CD4-positive, CD25-positive, alpha-beta regulatory T cell (primary cell): Measurements from ENCODE around the gene LYPD8. TPM values are rescaled to one million over a fixed set of nuclear protein-coding genes. Genes with fewer than 3 reads are reported as not detected.

Experiments
- ATAC-seq, 2 donors: fragments of 150-1000 bp; cut with Tn5 transposase; one replicate each; pipeline ENCODE4 v1.10.0; 2021; ENCODE audit warnings: low read depth in 2 of 2, moderate number of reproducible peaks in 2 of 2, moderate library complexity in 1 of 2
- DNase-seq, 3 donors: peaks; one replicate each; pipeline versions ENCODE4 v3.0.0 to v3.0.0-alpha.2; 2012 to 2022; ENCODE audit warnings: mixed read lengths in 1 of 3
- H3K27ac ChIP-seq: one replicate; pipeline ENCODE4 v1.7.0; 2013; ENCODE audit warnings: mild to moderate bottlenecking, low read length; ENCODE audit not compliant: insufficient read depth, poor library complexity, severe bottlenecking
- H3K27me3 ChIP-seq: one replicate; pipeline ENCODE4 v1.7.0; 2013; ENCODE audit warnings: low read length; ENCODE audit not compliant: control insufficient read depth, insufficient read depth
- H3K36me3 ChIP-seq: one replicate; pipeline ENCODE4 v1.7.0; 2013; ENCODE audit warnings: mild to moderate bottlenecking, low read length, moderate library complexity; ENCODE audit not compliant: control insufficient read depth, insufficient read depth
- H3K4me1 ChIP-seq: 2 replicates; pipeline ENCODE4 v1.7.0; 2013; ENCODE audit warnings: mild to moderate bottlenecking, low read length; ENCODE audit not compliant: insufficient read depth, control insufficient read depth, poor library complexity, severe bottlenecking
- H3K4me3 ChIP-seq: one replicate; pipeline ENCODE4 v1.7.0; 2013; ENCODE audit warnings: low read depth, mild to moderate bottlenecking, low read length, moderate library complexity
- H3K9me3 ChIP-seq, 2 experiments: 1 replicate in 1 of 2; 2 replicates in 1 of 2; pipeline ENCODE4 v1.7.0; 2013; ENCODE audit warnings: low read length in 2 of 2, mild to moderate bottlenecking in 1 of 2, moderate library complexity in 1 of 2; ENCODE audit not compliant: control insufficient read depth in 2 of 2
- H3K27ac Mint-ChIP-seq, 3 donors: one replicate each; pipeline ENCODE4 v1.8.0; 2020 to 2022; ENCODE audit warnings: mild to moderate bottlenecking in 3 of 3, mixed read lengths in 3 of 3, moderate library complexity in 2 of 3
- H3K27me3 Mint-ChIP-seq: one replicate; pipeline ENCODE4 v1.8.0; 2022; ENCODE audit warnings: mild to moderate bottlenecking, mixed read lengths
- H3K36me3 Mint-ChIP-seq: one replicate; pipeline ENCODE4 v1.8.0; 2020; ENCODE audit warnings: mixed read lengths
- H3K4me1 Mint-ChIP-seq, 4 donors: one replicate each; pipeline ENCODE4 v1.8.0; 2020 to 2022; ENCODE audit warnings: mixed read lengths in 4 of 4, mild to moderate bottlenecking in 1 of 4
- H3K4me3 Mint-ChIP-seq, 4 donors: one replicate each; pipeline ENCODE4 v1.8.0; 2020 to 2022; ENCODE audit warnings: mild to moderate bottlenecking in 4 of 4, mixed read lengths in 4 of 4, moderate library complexity in 3 of 4
- H3K9me3 Mint-ChIP-seq, 7 donors: one replicate each; pipeline ENCODE4 v1.8.0; 2020 to 2022; ENCODE audit warnings: mixed read lengths in 7 of 7, mild to moderate bottlenecking in 3 of 7, moderate library complexity in 2 of 7
- polyA plus RNA-seq, 4 donors: library from polyadenylated mRNA; unstranded; fragments of 300-500 nt; fragmentation: Illumina TruSeq; gene quantifications; one replicate each; pipeline ENCODE4 v1.2.3, GENCODE V29; 2021
- total RNA-seq: library from RNA; stranded (reverse); gene quantifications from one replicate; pipeline ENCODE4 v1.2.3, GENCODE V29; 2022

The LYPD8 gene
- total and polyA plus RNA-seq, 5 donors from 2014 or later: 0.22 TPM; not detected in 4

- ATAC-seq: no peak
- no peak overlapping the region for H3K27ac Mint-ChIP-seq
- Histone ChIP-seq H3K9me3 (no peaks in the 10 kb centered on the region), H3K4me1 (no peaks in the 10 kb centered on the region), H3K36me3 (no peaks in the 10 kb centered on the region), H3K27me3 (no peaks in the 10 kb centered on the region), H3K27ac (no peak overlapping the region), H3K4me3 (no peak overlapping the region)
- no peaks in the 10 kb centered on the region for H3K4me1 Mint-ChIP-seq
- no peaks in the 10 kb centered on the region for H3K36me3 Mint-ChIP-seq
- H3K27me3 Mint-ChIP-seq: peaks cover 4% of the 10 kb centered on the region
- no peak for DNase-seq
- H3K9me3 Mint-ChIP-seq: peaks cover 0 to 6% (median 2%) of the 10 kb centered on the region in 7 donors
- peak overlapping the region in 1 of 4 donors; percentile 51 for H3K4me3 Mint-ChIP-seq
Measured at GRCh38 chr1:248757784-248758195, 2.2 kb upstream of the LYPD8 start.

- Mint-ChIP-seq H3K36me3 (no peaks in the 10 kb centered on the region), H3K9me3 (peaks cover 0 to 6% (median 2%) of the 10 kb centered on the region in 7 donors)
Measured at GRCh38 chr1:248756636-248757035, 1.1 kb upstream of the LYPD8 start.

GRCh38 chr1:248756151-248756550 is 592 bp upstream of the LYPD8 start:
- Mint-ChIP-seq H3K9me3 (peaks cover 0 to 2% (median under 1%) of the 10 kb centered on the region in 7 donors), H3K27me3 (peaks cover 4% of the 10 kb centered on the region), H3K4me1 (peaks cover 0 to 10% (median 3%) of the 10 kb centered on the region in 4 donors), H3K27ac (no peak overlapping the region), H3K36me3 (no peaks in the 10 kb centered on the region), H3K4me3 (no peak overlapping the region)
- no peak for DNase-seq
- no peak for ATAC-seq
- no peaks in the 10 kb centered on the region for H3K4me1 ChIP-seq
- no peak overlapping the region for H3K4me3 ChIP-seq
- no peaks in the 10 kb centered on the region for H3K36me3 ChIP-seq
- no peak overlapping the region for H3K27ac ChIP-seq
- H3K27me3 ChIP-seq: no peaks in the 10 kb centered on the region
- no peaks in the 10 kb centered on the region for H3K9me3 ChIP-seq

More at GRCh38 chr1:248756636-248757035, 1.1 kb upstream of the LYPD8 start:
- Histone ChIP-seq H3K36me3 (no peaks in the 10 kb centered on the region), H3K27ac (no peak overlapping the region), H3K27me3 (no peaks in the 10 kb centered on the region), H3K4me3 (no peak overlapping the region), H3K4me1 (no peaks in the 10 kb centered on the region), H3K9me3 (no peaks in the 10 kb centered on the region)
- no peak for ATAC-seq
- H3K4me3 Mint-ChIP-seq: no peak overlapping the region
- DNase-seq: no peak
- peaks cover 0 to 5% (median 3%) of the 10 kb centered on the region in 4 donors for H3K4me1 Mint-ChIP-seq
- H3K27me3 Mint-ChIP-seq: peaks cover 4% of the 10 kb centered on the region
- no peak overlapping the region for H3K27ac Mint-ChIP-seq

GRCh38 chr1:248753708-248754280 is 1.8 kb downstream of the LYPD8 start:
- no peaks in the 10 kb centered on the region for H3K9me3 ChIP-seq
- H3K36me3 ChIP-seq: no peaks in the 10 kb centered on the region
- no peak overlapping the region for H3K4me3 Mint-ChIP-seq
- H3K4me1 Mint-ChIP-seq: peaks cover 0 to 23% (median 4%) of the 10 kb centered on the region in 4 donors
- no peak overlapping the region for H3K27ac ChIP-seq
- no peaks in the 10 kb centered on the region for H3K27me3 ChIP-seq
- H3K9me3 Mint-ChIP-seq: no peaks in the 10 kb centered on the region
- no peak overlapping the region for H3K4me3 ChIP-seq
- no peak overlapping the region for H3K27ac Mint-ChIP-seq
- no peaks in the 10 kb centered on the region for H3K36me3 Mint-ChIP-seq
- DNase-seq (no peak), ATAC-seq (no peak)
- no peaks in the 10 kb centered on the region for H3K4me1 ChIP-seq
- H3K27me3 Mint-ChIP-seq: no peaks in the 10 kb centered on the region

GRCh38 chr1:248753029-248753594 is 2.4 kb downstream of the LYPD8 start:
- Histone ChIP-seq H3K27me3 (no peaks in the 10 kb centered on the region), H3K9me3 (no peaks in the 10 kb centered on the region), H3K36me3 (no peaks in the 10 kb centered on the region), H3K4me1 (no peaks in the 10 kb centered on the region), H3K4me3 (no peak overlapping the region), H3K27ac (no peak overlapping the region)
- H3K36me3 Mint-ChIP-seq: no peaks in the 10 kb centered on the region
- H3K9me3 Mint-ChIP-seq: no peaks in the 10 kb centered on the region
- peaks cover 0 to 23% (median 4%) of the 10 kb centered on the region in 4 donors for H3K4me1 Mint-ChIP-seq
- ATAC-seq: no peak
- H3K27ac Mint-ChIP-seq: no peak overlapping the region
- no peak overlapping the region for H3K4me3 Mint-ChIP-seq
- no peaks in the 10 kb centered on the region for H3K27me3 Mint-ChIP-seq
- DNase-seq: no peak

- peak overlapping the region in 1 of 3 donors; percentile 63 for H3K27ac Mint-ChIP-seq
- Histone ChIP-seq H3K27me3 (no peaks in the 10 kb centered on the region), H3K4me3 (no peak overlapping the region), H3K4me1 (no peaks in the 10 kb centered on the region), H3K27ac (no peak overlapping the region), H3K36me3 (no peaks in the 10 kb centered on the region), H3K9me3 (no peaks in the 10 kb centered on the region)
- no peaks in the 10 kb centered on the region for H3K9me3 Mint-ChIP-seq
- no peak overlapping the region for H3K4me3 Mint-ChIP-seq
- no peaks in the 10 kb centered on the region for H3K36me3 Mint-ChIP-seq
- H3K4me1 Mint-ChIP-seq: peaks cover 0 to 23% (median 4%) of the 10 kb centered on the region in 4 donors
- DNase-seq: peak in 1 of 3 donors; percentile 20
- ATAC-seq: no peak
- H3K27me3 Mint-ChIP-seq: no peaks in the 10 kb centered on the region
Measured at GRCh38 chr1:248752161-248753028, 3.2 kb downstream of the LYPD8 start.

- H3K27me3 ChIP-seq: no peaks in the 10 kb centered on the region
- peaks cover 0 to 23% (median 4%) of the 10 kb centered on the region in 4 donors for H3K4me1 Mint-ChIP-seq
- ATAC-seq (no peak), DNase-seq (no peak)
- no peaks in the 10 kb centered on the region for H3K36me3 Mint-ChIP-seq
- H3K27ac ChIP-seq: no peak overlapping the region
- H3K4me3 Mint-ChIP-seq: peak overlapping the region in 2 of 4 donors; percentile 52 to 70
- no peaks in the 10 kb centered on the region for H3K36me3 ChIP-seq
- no peaks in the 10 kb centered on the region for H3K4me1 ChIP-seq
- no peaks in the 10 kb centered on the region for H3K27me3 Mint-ChIP-seq
- peak overlapping the region; percentile 19 for H3K4me3 ChIP-seq
- no peaks in the 10 kb centered on the region for H3K9me3 Mint-ChIP-seq
- H3K9me3 ChIP-seq: no peaks in the 10 kb centered on the region
- H3K27ac Mint-ChIP-seq: peak overlapping the region in 2 of 3 donors; percentile 54 to 92
Measured at GRCh38 chr1:248751635-248752034, 3.9 kb downstream of the LYPD8 start.
